Bronchial epithelial cell (primary cell): ENCODE data around the gene RAB33B. TPM values are rescaled to one million over a fixed set of nuclear protein-coding genes. Genes with fewer than 3 reads are reported as not detected.

Experiments
- DNase-seq: peaks from one replicate; pipeline ENCODE4 v3.0.0-alpha.2; 2010; ENCODE audit warnings: low read depth
- FAIRE-seq: peaks from 2 replicates; lab custom pipeline; 2011; peaks lifted over from hg19 to GRCh38; lab: Jason Lieb, UNC
- H3K27me3 ChIP-seq: 2 replicates; pipeline ENCODE4 v1.5.1; 2011; ENCODE audit warnings: low read length; ENCODE audit not compliant: control insufficient read depth, insufficient read depth
- H3K36me3 ChIP-seq: 2 replicates; pipeline ENCODE4 v1.5.1; 2011; ENCODE audit warnings: low read length; ENCODE audit not compliant: control insufficient read depth, insufficient read depth
- H3K4me3 ChIP-seq: 2 replicates; pipeline ENCODE4 v1.5.1; 2011; ENCODE audit warnings: mild to moderate bottlenecking, low read depth, low read length, control low read depth
- total RNA-seq: library from RNA; depleted of rRNA; stranded (reverse); fragments of >200 nt; gene quantifications from 2 replicates; pipeline ENCODE4 v1.2.1, GENCODE V29; 2014
- TF ChIP-seq, protein P1 (sequence below): IDR thresholded peaks from 2 replicates; pipeline ENCODE4 v1.5.1; 2011; ENCODE audit warnings: mild to moderate bottlenecking, moderate library complexity, low read length, control low read depth, inconsistent platforms; ENCODE audit not compliant: insufficient read depth, severe bottlenecking

Gene RAB33B
- total RNA-seq, 1 donor from 2014 or later, result 10.0 TPM

- no peaks in the 10 kb centered on the region for H3K27me3 ChIP-seq
- peaks cover 13% of the 10 kb centered on the region for H3K36me3 ChIP-seq
- no peak for FAIRE-seq
- no peak overlapping the region for H3K4me3 ChIP-seq
- TF ChIP-seq, protein P1, sequence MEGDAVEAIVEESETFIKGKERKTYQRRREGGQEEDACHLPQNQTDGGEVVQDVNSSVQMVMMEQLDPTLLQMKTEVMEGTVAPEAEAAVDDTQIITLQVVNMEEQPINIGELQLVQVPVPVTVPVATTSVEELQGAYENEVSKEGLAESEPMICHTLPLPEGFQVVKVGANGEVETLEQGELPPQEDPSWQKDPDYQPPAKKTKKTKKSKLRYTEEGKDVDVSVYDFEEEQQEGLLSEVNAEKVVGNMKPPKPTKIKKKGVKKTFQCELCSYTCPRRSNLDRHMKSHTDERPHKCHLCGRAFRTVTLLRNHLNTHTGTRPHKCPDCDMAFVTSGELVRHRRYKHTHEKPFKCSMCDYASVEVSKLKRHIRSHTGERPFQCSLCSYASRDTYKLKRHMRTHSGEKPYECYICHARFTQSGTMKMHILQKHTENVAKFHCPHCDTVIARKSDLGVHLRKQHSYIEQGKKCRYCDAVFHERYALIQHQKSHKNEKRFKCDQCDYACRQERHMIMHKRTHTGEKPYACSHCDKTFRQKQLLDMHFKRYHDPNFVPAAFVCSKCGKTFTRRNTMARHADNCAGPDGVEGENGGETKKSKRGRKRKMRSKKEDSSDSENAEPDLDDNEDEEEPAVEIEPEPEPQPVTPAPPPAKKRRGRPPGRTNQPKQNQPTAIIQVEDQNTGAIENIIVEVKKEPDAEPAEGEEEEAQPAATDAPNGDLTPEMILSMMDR, result no peak
- no peak for DNase-seq
These were observed 52.9 kb downstream of the RAB33B start for GRCh38 chr4:139506774-139507173.

- Histone ChIP-seq H3K27me3 (no peaks in the 10 kb centered on the region), H3K36me3 (peaks cover 14% of the 10 kb centered on the region), H3K4me3 (no peak overlapping the region)
- TF ChIP-seq, protein P1, result no peak
- DNase-seq, result no peak
- FAIRE-seq, result no peak
These were observed 54.8 kb downstream of the RAB33B start for GRCh38 chr4:139508581-139509237.

- no peak for FAIRE-seq
These were observed 55.9 kb downstream of the RAB33B start for GRCh38 chr4:139509727-139510410.

DNA sequence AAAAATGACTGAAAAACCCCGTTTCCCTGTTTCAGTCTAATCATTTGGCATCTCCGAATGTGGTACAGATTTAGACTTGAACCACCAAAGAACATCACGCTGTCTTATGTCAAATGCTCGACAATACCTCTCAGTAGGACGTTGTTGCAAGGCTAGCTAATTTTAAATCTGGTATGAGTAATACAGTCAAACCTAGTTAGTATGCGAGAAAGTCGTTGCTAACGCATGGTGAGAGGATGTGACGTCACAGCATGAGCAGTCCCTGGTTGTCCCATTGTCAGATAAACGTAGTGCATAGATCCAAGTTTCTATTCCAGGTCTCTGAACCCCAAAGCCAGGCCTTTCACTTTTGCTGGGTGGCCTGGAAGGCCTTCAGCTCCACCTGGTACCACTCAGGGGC, 57.4 kb downstream of the RAB33B start:
- Histone ChIP-seq H3K4me3 (no peak overlapping the region), H3K27me3 (no peaks in the 10 kb centered on the region), H3K36me3 (peaks cover 17% of the 10 kb centered on the region)
- DNase-seq, result no peak
- TF ChIP-seq, protein P1, result no peak
- FAIRE-seq, result peak; percentile 7

More at GRCh38 chr4:139509727-139510410, 55.9 kb downstream of the RAB33B start:
- TF ChIP-seq, protein P1, result peak; percentile 50
- H3K36me3 ChIP-seq, result peaks cover 16% of the 10 kb centered on the region
- no peak overlapping the region for H3K4me3 ChIP-seq
- DNase-seq, result peak; percentile 20
- no peaks in the 10 kb centered on the region for H3K27me3 ChIP-seq

DNA sequence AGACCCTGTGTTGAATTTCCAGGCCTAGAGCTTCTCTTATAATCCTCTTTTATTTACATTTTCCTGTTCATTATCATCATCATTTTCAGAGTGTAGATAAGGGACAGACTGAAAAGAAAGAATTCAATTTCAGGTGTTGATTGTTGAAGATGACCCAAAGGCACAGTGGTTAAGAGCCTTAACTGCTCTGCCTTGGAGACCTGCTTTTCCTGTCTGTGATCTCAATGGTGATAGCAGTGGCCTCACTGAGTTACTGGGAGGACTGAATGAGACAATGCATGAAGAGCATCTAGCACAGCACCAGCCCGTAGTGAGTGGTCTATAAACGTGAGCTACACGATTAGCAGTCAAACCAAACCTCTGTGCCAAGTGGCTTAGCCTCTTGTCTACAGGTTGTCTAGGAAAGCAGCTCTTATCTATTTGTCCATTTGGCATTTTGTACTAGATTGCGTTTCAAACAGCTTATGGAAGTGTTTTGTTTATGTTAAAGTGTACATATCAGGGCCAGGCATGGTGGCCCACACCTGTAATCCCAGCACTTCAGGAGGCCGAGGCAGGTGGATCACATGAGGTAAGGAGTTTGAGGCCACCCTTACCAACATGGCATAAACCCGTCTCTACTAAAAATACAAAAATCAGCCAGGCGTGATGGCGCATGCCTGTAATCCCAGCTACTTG, 60.6 kb downstream of the RAB33B start:
- DNase-seq (no peak), FAIRE-seq (no peak)
- H3K36me3 ChIP-seq, result peaks cover 19% of the 10 kb centered on the region
- TF ChIP-seq, protein P1, result no peak
- no peak overlapping the region for H3K4me3 ChIP-seq
- H3K27me3 ChIP-seq, result no peaks in the 10 kb centered on the region
